GM12873 (cell line): Measurements from ENCODE around the gene NOG.

Experiments
- TF ChIP-seq, protein P1 (sequence below): IDR thresholded peaks from 2 replicates; pipeline ENCODE4 v1.5.1; 2012; ENCODE audit warnings: low read depth, mild to moderate bottlenecking, moderate library complexity, low read length, control low read depth; ENCODE audit not compliant: insufficient read depth; ENCODE audit errors: missing control alignments

NOG gene

GRCh38 chr17:56593646-56594319 is at the start of gene NOG:
Gene NOG (plus strand): TSS chr17:56593699. CDS start chr17:56594224, 525 bp downstream.
- TF ChIP-seq, protein P1, sequence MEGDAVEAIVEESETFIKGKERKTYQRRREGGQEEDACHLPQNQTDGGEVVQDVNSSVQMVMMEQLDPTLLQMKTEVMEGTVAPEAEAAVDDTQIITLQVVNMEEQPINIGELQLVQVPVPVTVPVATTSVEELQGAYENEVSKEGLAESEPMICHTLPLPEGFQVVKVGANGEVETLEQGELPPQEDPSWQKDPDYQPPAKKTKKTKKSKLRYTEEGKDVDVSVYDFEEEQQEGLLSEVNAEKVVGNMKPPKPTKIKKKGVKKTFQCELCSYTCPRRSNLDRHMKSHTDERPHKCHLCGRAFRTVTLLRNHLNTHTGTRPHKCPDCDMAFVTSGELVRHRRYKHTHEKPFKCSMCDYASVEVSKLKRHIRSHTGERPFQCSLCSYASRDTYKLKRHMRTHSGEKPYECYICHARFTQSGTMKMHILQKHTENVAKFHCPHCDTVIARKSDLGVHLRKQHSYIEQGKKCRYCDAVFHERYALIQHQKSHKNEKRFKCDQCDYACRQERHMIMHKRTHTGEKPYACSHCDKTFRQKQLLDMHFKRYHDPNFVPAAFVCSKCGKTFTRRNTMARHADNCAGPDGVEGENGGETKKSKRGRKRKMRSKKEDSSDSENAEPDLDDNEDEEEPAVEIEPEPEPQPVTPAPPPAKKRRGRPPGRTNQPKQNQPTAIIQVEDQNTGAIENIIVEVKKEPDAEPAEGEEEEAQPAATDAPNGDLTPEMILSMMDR, result no peak

DNA sequence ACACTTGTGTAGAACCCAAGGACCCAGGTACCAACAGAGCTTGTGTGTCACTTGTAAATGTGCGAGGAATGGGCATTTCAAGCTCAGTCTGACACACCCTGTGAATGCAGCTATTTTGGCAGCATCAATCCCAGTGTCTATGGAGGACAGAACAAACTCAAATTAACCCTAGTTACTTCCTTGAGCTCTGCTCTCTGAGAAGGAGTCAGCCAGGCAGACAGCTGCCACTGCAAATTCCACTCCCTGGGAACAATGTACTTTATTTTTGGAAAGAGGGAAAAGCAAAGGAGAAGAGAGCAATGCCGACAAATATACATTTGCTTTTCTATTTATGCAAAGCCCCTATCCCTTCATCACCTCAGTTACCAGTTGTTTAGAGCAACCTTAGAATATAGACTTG is 48.4 kb upstream of the NOG start:
- TF ChIP-seq, protein P1, result no peak

- TF ChIP-seq, protein P1, result no peak
Observed at GRCh38 chr17:56545930-56546329, 47.6 kb upstream of the NOG start.

GRCh38 chr17:56548661-56549060 is 44.8 kb upstream of the NOG start:
- TF ChIP-seq, protein P1, result no peak

GRCh38 chr17:56549501-56549900 is 44.0 kb upstream of the NOG start:
- TF ChIP-seq, protein P1, result no peak

- TF ChIP-seq, protein P1, result no peak
Observed at GRCh38 chr17:56557682-56558081, 35.8 kb upstream of the NOG start.

DNA sequence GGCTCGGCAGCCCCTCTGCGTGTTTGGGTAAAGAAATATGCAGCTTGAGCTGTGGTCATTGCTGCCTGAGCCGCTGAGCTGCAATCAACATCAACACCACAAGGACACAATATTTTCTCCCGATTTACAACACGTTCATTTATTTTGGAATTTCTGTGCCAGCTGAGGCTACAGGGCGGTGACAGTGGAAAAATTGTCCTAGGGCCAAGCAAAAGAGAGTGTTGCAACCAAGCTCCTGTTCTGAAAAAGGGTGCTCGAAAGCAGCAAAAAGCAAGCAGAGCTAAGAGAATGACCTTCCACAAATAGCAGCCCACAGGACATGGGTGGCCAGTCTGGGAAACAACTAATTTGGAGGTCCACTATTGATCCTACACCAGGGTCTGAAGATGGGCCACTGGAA is 35.4 kb upstream of the NOG start:
- TF ChIP-seq, protein P1, result no peak
